ENCODE measurements around the gene TPCN2. TPM values are rescaled to one million over a fixed set of nuclear protein-coding genes. Genes with fewer than 3 reads are reported as not detected.

The TPCN2 gene
- total and polyA plus RNA-seq, 2 of the 4 experiments (the other 2 are of a cell fraction) = 3.4 to 8.0 TPM

- Histone ChIP-seq H4K8ac (ENCODE audit: low read depth in 2 of 2, low read length in 2 of 2) (no peak overlapping the region), H4K91ac (ENCODE audit: insufficient read depth, low read depth, low read length) (peak overlapping the region; percentile 33; the same call in 1 of the 2 replicates), H3K4ac (ENCODE audit: low read depth, low read length) (peak overlapping the region; percentile 15), H3K27ac (ENCODE audit: insufficient read depth, low read length) (no peak overlapping the region), H3K23ac (ENCODE audit: low read depth, low read length) (no peak overlapping the region), H2AFZ (replicated peaks; ENCODE audit: low read length, poor library complexity) (no peak overlapping the region), H2BK120ac (ENCODE audit: low read depth, low read length) (peak overlapping the region; percentile 14; the same call in 1 of the 2 replicates), H4K20me1 (ENCODE audit: insufficient read depth, low read length) (no peaks in the 10 kb centered on the region), H2AK5ac (ENCODE audit: low read depth, low read length) (peak overlapping the region; percentile 50), H3K36me3 (ENCODE audit: control insufficient read depth, insufficient read depth, low read length) (no peaks in the 10 kb centered on the region), H3K9me3 (ENCODE audit: control insufficient read depth, insufficient read depth, low read length) (no peaks in the 10 kb centered on the region), H3K18ac (ENCODE audit: low read depth, low read length) (no peak overlapping the region), H2BK5ac (ENCODE audit: low read depth, low read length, poor library complexity, severe bottlenecking) (no peak overlapping the region), H2BK20ac (ENCODE audit: low read depth, low read length) (peak overlapping the region; percentile 66), H3K9me1 (ENCODE audit: insufficient read depth, low read length) (peaks cover 17% of the 10 kb centered on the region), H3K4me3 (ENCODE audit: insufficient read depth, low read depth, low read length) (no peak overlapping the region), H2AK9ac (replicated peaks; ENCODE audit: low read depth, low read length, poor library complexity) (peak overlapping the region; percentile 45), H3K4me2 (ENCODE audit: low read depth, low read length) (no peak overlapping the region), H3K4me1 (ENCODE audit: control insufficient read depth, insufficient read depth, low read length) (peaks cover 23% of the 10 kb centered on the region), H3K79me1 (ENCODE audit: low read depth in 1 of 2, low read length in 2 of 2) (no peaks in the 10 kb centered on the region), H3K14ac (replicated peaks; ENCODE audit: low read depth, low read length) (no peak overlapping the region), H4K5ac (ENCODE audit: low read depth, low read length) (no peak overlapping the region), H2BK15ac (ENCODE audit: low read depth, low read length) (0 out of 3 replicates have a peak overlapping the region, but pooled peaks have one; percentile 32), H3K56ac (ENCODE audit: extremely low read depth, insufficient read depth, low read length) (no peak overlapping the region), H3K27me3 (ENCODE audit: control insufficient read depth, insufficient read depth, low read length) (no peaks in the 10 kb centered on the region), H3K9ac (ENCODE audit: low read depth, low read length) (no peak overlapping the region)
- ChIA-PET POLR2A (ENCODE audit: unreplicated experiment) (no interaction called here), CTCF (no interaction called here)
- dilution Hi-C loops (cut with HindIII; ENCODE audit: low sequenced_read_pairs, unreplicated experiment) (no loop called here), intact Hi-C loops (cut with micrococcal nuclease) (no loop called here), in situ Hi-C loops (cut with MboI; ENCODE audit: low sequenced_read_pairs) (no loop called here)
- 90% methylated on average over 2 of the region's 3 CpGs; no CpG with 5 or more reads in 1 of the 2 experiments for WGBS, 2 experiments (ENCODE audit: extremely low coverage in 2 of 2, insufficient read length in 1 of 2)
- no peak for TF ChIP-seq RFX5 (IDR thresholded peaks at IDR 0.05; ENCODE audit: low read depth, low read length)
- TF ChIP-seq FOS (IDR thresholded peaks at IDR 0.05; ENCODE audit: low read depth, low read length) = no peak
- TF ChIP-seq CHD1 (IDR thresholded peaks at IDR 0.05; ENCODE audit: low read depth, low read length) = no peak
- no peak for TF ChIP-seq POLR2A (IDR thresholded peaks at IDR 0.05; ENCODE audit: low read depth, low read length)
- TF ChIP-seq SMC3 (IDR thresholded peaks at IDR 0.05; ENCODE audit: low read depth, low read length) = no peak
- TF ChIP-seq RCOR1 (IDR thresholded peaks at IDR 0.05; ENCODE audit: insufficient replicate concordance, low read length) = no peak
- TF ChIP-seq ELK1 (IDR thresholded peaks at IDR 0.05; ENCODE audit: borderline replicate concordance, low read depth, low read length) = no peak
- TF ChIP-seq MXI1 (IDR thresholded peaks at IDR 0.05; ENCODE audit: borderline replicate concordance, low read depth, low read length) = no peak
- TF ChIP-seq NFE2L2 (IDR thresholded peaks at IDR 0.05; ENCODE audit: low read depth, low read length) = no peak
- no peak for TF ChIP-seq BHLHE40 (IDR thresholded peaks at IDR 0.05; ENCODE audit: low read depth, low read length)
- TF ChIP-seq, protein P1, sequence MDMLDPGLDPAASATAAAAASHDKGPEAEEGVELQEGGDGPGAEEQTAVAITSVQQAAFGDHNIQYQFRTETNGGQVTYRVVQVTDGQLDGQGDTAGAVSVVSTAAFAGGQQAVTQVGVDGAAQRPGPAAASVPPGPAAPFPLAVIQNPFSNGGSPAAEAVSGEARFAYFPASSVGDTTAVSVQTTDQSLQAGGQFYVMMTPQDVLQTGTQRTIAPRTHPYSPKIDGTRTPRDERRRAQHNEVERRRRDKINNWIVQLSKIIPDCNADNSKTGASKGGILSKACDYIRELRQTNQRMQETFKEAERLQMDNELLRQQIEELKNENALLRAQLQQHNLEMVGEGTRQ (IDR thresholded peaks at IDR 0.05; ENCODE audit: low read depth, low read length) = no peak
- ATAC-seq (ENCODE audit: low read depth) (no peak), DNase-seq (no peak)
- no TSS peak for BruUV-seq (replicated peaks)
Measured at GRCh38 chr11:69169479-69169878, 120.7 kb downstream of the TPCN2 start.

Data from IMR-90 (cell line).